H54 (cell line): ENCODE data around the gene TOGARAM2.

Source experiments
- DNase-seq: peaks from one replicate; pipeline ENCODE4 v3.0.0; 2011; ENCODE audit warnings: low spot score, mixed read lengths; ENCODE audit not compliant: insufficient read length
- FAIRE-seq: peaks from 3 replicates; lab custom pipeline; 2011; peaks lifted over from hg19 to GRCh38; lab: Jason Lieb, UNC
- POLR2A ChIP-seq: IDR thresholded peaks from 2 replicates; pipeline ENCODE4 v1.6.1; 2011; ENCODE audit warnings: low read depth, mild to moderate bottlenecking, low read length

Gene TOGARAM2

GRCh38 chr2:28981016-28981441 is at the start of gene TOGARAM2:
Gene TOGARAM2 (plus strand): TSS chr2:28981298. CDS start chr2:28994835, 13,537 bp downstream.
- no peak for TF ChIP-seq POLR2A
- DNase-seq (no peak), FAIRE-seq (no peak)

- FAIRE-seq = peak; percentile 60
- TF ChIP-seq POLR2A = no peak
- no peak for DNase-seq
These were observed 46.3 kb upstream of the TOGARAM2 start for GRCh38 chr2:28934769-28935168.

GRCh38 chr2:28941008-28941407 is 40.1 kb upstream of the TOGARAM2 start:
- no peak for TF ChIP-seq POLR2A
- DNase-seq (no peak), FAIRE-seq (no peak)

- FAIRE-seq (no peak), DNase-seq (no peak)
- TF ChIP-seq POLR2A = no peak
These were observed 36.4 kb upstream of the TOGARAM2 start for GRCh38 chr2:28944535-28945248.

- no peak for TF ChIP-seq POLR2A
- FAIRE-seq (no peak), DNase-seq (no peak)
These were observed 32.9 kb upstream of the TOGARAM2 start for GRCh38 chr2:28948160-28948559.

- no peak for TF ChIP-seq POLR2A
- DNase-seq = no peak
- no peak for FAIRE-seq
These were observed 31.9 kb upstream of the TOGARAM2 start for GRCh38 chr2:28949190-28949589.

- no peak for FAIRE-seq
- TF ChIP-seq POLR2A = no peak
- DNase-seq = no peak
These were observed 31.3 kb upstream of the TOGARAM2 start for GRCh38 chr2:28949617-28950305.

GRCh38 chr2:28950941-28951630 is 30.0 kb upstream of the TOGARAM2 start:
- no peak for TF ChIP-seq POLR2A
- no peak for DNase-seq
- FAIRE-seq = no peak

GRCh38 chr2:28951910-28952835 is 28.9 kb upstream of the TOGARAM2 start:
- FAIRE-seq = no peak
- DNase-seq = no peak
- no peak for TF ChIP-seq POLR2A

- TF ChIP-seq POLR2A = no peak
- FAIRE-seq (no peak), DNase-seq (no peak)
These were observed 28.3 kb upstream of the TOGARAM2 start for GRCh38 chr2:28952836-28953211.

- DNase-seq = no peak
- no peak for FAIRE-seq
- TF ChIP-seq POLR2A = no peak
These were observed 25.6 kb upstream of the TOGARAM2 start for GRCh38 chr2:28955467-28955866.

- FAIRE-seq (no peak), DNase-seq (no peak)
- TF ChIP-seq POLR2A = no peak
These were observed 24.7 kb upstream of the TOGARAM2 start for GRCh38 chr2:28956415-28956826.

- no peak for DNase-seq
- no peak for FAIRE-seq
- TF ChIP-seq POLR2A = no peak
These were observed 24.2 kb upstream of the TOGARAM2 start for GRCh38 chr2:28956890-28957289.
